Epithelial cell of esophagus (primary cell): Measurements from ENCODE around the gene CISH.
A peak's percentile ranks its signal among the peaks of the same experiment; 100 is the strongest.

Experiments
- DNase-seq: peaks from one replicate; pipeline ENCODE4 v3.0.0; 2010; ENCODE audit warnings: low read depth
- H3K4me3 ChIP-seq: 2 replicates; pipeline ENCODE4 v1.5.1; 2011; ENCODE audit warnings: mild to moderate bottlenecking, low read length, control low read depth
- CTCF ChIP-seq: IDR thresholded peaks from 2 replicates; pipeline ENCODE4 v1.5.1; 2011; ENCODE audit warnings: low read depth, mild to moderate bottlenecking, low read length, control low read depth, inconsistent platforms; ENCODE audit not compliant: insufficient read depth; ENCODE audit errors: missing control alignments

Gene CISH

GRCh38 chr3:50605901-50606326 lies 5.7 kb downstream of the CISH start:
- no peak overlapping the region for H3K4me3 ChIP-seq
- peak; percentile 53 for DNase-seq
- no peak for TF ChIP-seq CTCF

GRCh38 chr3:50604628-50605588 lies 6.7 kb downstream of the CISH start:
- DNase-seq: no peak
- no peak for TF ChIP-seq CTCF
- no peak overlapping the region for H3K4me3 ChIP-seq

- TF ChIP-seq CTCF: no peak
- no peak for DNase-seq
- H3K4me3 ChIP-seq: no peak overlapping the region
Measured at GRCh38 chr3:50604110-50604621, 7.4 kb downstream of the CISH start.

GRCh38 chr3:50603261-50604109 lies 8.1 kb downstream of the CISH start:
- no peak for TF ChIP-seq CTCF
- no peak for DNase-seq
- H3K4me3 ChIP-seq: no peak overlapping the region

- peak overlapping the region; percentile 3 for H3K4me3 ChIP-seq
- no peak for TF ChIP-seq CTCF
- peak; percentile 90 for DNase-seq
Measured at GRCh38 chr3:50602595-50603191, 8.9 kb downstream of the CISH start.

- TF ChIP-seq CTCF: no peak
- peak; percentile 96 for DNase-seq
- H3K4me3 ChIP-seq: no peak overlapping the region
Measured at GRCh38 chr3:50600841-50601591, 10.6 kb downstream of the CISH start.
